Subcutaneous adipose tissue (tissue), 4 donors: ENCODE data around the gene IGSF6. TPM values are rescaled to one million over a fixed set of nuclear protein-coding genes. Genes with fewer than 3 reads are reported as not detected.

Source experiments
- CTCF ChIP-seq: fragments of 450-650 bp; IDR thresholded peaks from one replicate; pipeline ENCODE4 v1.5.1; 2016; ENCODE audit warnings: low read depth, mild to moderate bottlenecking, control low read depth, antibody characterized with exemption, moderate library complexity
- total RNA-seq, 4 donors: library from RNA; depleted of rRNA; stranded (reverse); fragments of >200 nt; gene quantifications; one replicate each; pipeline ENCODE4 v1.1.0, GENCODE V29; 2016

IGSF6 gene
- total RNA-seq, 4 donors from 2014 or later: 1.9 to 43.9 (median 7.9) TPM

GRCh38 chr16:21614896-21615295, 37.5 kb downstream of the IGSF6 start:
- TF ChIP-seq CTCF: no peak

GRCh38 chr16:21613781-21614180, 38.6 kb downstream of the IGSF6 start:
- no peak for TF ChIP-seq CTCF

- TF ChIP-seq CTCF: no peak
Observed at GRCh38 chr16:21613361-21613760, 39.0 kb downstream of the IGSF6 start.

DNA sequence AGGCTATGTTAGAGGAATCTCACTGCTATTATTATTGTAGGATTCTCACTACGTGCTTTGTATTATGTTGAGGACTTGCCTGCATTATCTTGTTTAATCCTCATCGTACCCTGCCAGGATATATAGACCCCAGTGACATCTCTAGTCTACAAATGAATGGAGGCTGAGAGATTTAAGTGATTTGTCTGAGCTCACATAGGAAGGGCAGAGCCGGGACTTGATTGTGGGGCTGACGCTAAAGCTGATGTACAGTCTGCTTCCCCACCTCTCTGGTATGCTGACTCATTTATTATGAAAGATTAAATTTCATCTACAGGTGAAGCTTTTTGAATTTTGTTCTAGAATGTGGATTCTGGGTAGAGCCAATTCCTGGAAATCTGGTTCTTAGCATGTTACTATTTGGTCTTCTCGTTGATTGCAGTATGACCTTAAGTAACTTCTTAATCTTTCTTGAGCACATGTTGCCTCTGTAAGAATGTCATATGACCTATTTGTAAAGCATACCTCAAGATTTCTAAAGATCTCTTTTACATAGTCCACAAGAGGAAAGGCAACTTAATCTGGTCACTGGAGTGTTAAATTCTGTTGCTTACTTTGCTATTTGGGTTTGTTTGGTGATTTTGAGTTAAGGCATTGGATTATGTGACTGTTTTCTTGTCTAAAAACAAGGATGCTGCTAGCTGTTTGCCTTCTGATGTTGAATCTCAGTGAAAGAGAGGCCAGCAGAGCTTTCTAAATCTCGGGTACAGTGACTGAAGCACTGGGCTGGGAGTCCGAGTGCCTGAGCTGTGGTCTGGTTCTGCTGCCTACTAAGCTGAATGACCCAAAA, 40.6 kb downstream of the IGSF6 start:
- TF ChIP-seq CTCF: no peak

DNA sequence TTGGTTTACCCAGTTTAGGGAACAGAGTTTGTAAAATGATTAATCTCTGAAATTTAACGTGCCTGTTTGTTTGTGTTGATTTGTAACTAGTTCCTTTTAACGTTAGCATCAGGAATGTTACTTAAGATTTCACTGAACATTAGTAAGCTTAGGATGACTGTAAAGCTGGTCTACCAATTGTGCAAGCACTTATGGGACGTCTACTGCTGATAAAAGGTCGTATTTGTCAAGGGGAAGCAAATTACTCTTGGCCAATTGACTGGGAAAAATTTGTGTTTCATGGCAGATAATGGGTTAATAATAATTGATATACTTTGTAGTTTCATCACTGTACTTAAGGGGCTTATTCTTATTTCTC, 41.2 kb downstream of the IGSF6 start:
- TF ChIP-seq CTCF: no peak

GRCh38 chr16:21610766-21611165, 41.6 kb downstream of the IGSF6 start:
- no peak for TF ChIP-seq CTCF

GRCh38 chr16:21610006-21610544, 42.3 kb downstream of the IGSF6 start:
- TF ChIP-seq CTCF: no peak
